Osteocyte (in vitro differentiated cells): ENCODE data around the gene MTPN. TPM values are rescaled to one million over a fixed set of nuclear protein-coding genes. Genes with fewer than 3 reads are reported as not detected.

Experiments
- DNase-seq: peaks from one replicate; pipeline ENCODE4 v3.0.0; 2021; ENCODE audit warnings: mixed read lengths; ENCODE audit not compliant: unreplicated experiment; ENCODE audit errors: extremely low spot score
- H3K27ac Mint-ChIP-seq: one replicate; pipeline ENCODE4 v1.8.0; 2021; ENCODE audit warnings: mild to moderate bottlenecking, mixed read lengths; ENCODE audit not compliant: unreplicated experiment
- H3K27me3 Mint-ChIP-seq: one replicate; pipeline ENCODE4 v1.8.0; 2021; ENCODE audit warnings: mixed read lengths; ENCODE audit not compliant: unreplicated experiment
- H3K36me3 Mint-ChIP-seq: one replicate; pipeline ENCODE4 v1.8.0; 2021; ENCODE audit warnings: mixed read lengths; ENCODE audit not compliant: unreplicated experiment
- H3K4me1 Mint-ChIP-seq: one replicate; pipeline ENCODE4 v1.8.0; 2021; ENCODE audit warnings: mixed read lengths; ENCODE audit not compliant: unreplicated experiment
- H3K4me3 Mint-ChIP-seq: one replicate; pipeline ENCODE4 v1.8.0; 2021; ENCODE audit warnings: mild to moderate bottlenecking, moderate library complexity, mixed read lengths; ENCODE audit not compliant: unreplicated experiment
- H3K9me3 Mint-ChIP-seq: one replicate; pipeline ENCODE4 v1.8.0; 2021; ENCODE audit warnings: mixed read lengths; ENCODE audit not compliant: unreplicated experiment
- total RNA-seq: library from RNA; stranded (reverse); gene quantifications from 2 replicates; pipeline ENCODE4 v1.2.1, GENCODE V29; 2021
- TF ChIP-seq, protein P1 (sequence below): fragments of 200-600 bp; sonication (generic); IDR thresholded peaks from 2 replicates; pipeline ENCODE4 v1.5.0; 2021; ENCODE audit warnings: antibody characterized with exemption, mild to moderate bottlenecking, moderate library complexity

Gene MTPN
- total RNA-seq, 1 donor from 2014 or later, result 140 TPM

DNA sequence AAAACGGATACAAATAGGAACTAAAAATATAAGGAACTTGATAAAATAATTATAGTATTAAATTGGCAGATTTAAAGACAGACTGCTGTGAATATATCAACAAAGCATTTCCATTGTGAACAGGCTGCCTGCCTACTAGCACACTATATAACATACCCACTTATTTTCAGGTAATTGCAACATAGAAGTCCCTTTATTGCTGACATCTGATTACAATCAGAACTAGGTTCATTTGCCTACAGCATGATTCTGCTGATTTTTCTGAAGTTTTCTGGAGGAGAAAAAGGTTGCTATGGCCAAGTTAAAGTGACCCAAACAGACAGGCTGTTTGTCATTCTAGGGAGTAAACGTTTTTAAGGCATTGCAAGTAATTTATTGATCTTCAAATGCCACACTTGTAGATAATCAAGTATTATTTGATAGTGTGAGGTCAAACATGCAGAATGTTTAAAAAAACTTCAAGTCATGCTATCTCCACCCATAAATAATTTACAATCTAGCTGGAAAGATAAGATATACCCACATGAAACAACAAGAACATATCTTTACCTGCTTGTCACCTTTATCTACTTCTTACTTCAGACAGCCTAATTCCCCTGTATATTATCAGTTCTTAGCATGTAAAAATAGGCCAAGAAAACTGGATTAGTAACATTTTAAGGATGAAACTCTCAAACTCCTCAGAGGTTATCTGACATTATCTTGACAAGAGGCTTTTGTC is 40.5 kb downstream of the MTPN start:
- no peak overlapping the region for H3K27ac Mint-ChIP-seq
- TF ChIP-seq, protein P1, sequence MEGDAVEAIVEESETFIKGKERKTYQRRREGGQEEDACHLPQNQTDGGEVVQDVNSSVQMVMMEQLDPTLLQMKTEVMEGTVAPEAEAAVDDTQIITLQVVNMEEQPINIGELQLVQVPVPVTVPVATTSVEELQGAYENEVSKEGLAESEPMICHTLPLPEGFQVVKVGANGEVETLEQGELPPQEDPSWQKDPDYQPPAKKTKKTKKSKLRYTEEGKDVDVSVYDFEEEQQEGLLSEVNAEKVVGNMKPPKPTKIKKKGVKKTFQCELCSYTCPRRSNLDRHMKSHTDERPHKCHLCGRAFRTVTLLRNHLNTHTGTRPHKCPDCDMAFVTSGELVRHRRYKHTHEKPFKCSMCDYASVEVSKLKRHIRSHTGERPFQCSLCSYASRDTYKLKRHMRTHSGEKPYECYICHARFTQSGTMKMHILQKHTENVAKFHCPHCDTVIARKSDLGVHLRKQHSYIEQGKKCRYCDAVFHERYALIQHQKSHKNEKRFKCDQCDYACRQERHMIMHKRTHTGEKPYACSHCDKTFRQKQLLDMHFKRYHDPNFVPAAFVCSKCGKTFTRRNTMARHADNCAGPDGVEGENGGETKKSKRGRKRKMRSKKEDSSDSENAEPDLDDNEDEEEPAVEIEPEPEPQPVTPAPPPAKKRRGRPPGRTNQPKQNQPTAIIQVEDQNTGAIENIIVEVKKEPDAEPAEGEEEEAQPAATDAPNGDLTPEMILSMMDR, result no peak
- no peak overlapping the region for H3K4me3 Mint-ChIP-seq
- H3K4me1 Mint-ChIP-seq, result peaks cover 14% of the 10 kb centered on the region
- H3K9me3 Mint-ChIP-seq, result no peaks in the 10 kb centered on the region
- H3K27me3 Mint-ChIP-seq, result no peaks in the 10 kb centered on the region
- H3K36me3 Mint-ChIP-seq, result no peaks in the 10 kb centered on the region
- no peak for DNase-seq

DNA sequence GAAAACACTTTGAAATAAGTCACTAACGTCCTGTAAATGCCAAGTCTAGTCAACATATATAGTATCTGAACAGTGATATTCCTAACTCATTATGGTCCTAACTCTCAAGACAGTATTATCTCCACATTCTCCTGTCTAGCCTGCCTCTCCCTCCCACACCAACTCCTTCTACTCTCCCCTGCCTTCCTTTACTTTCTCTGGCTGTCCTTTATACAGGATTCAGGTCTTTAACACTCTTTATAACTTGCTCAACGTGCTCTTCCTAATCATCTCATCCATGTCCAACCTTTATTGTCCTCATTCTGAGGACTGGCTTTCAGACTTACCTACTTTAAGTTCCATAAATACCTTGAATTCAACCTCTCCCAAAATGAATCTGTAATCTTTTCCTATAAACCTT is 42.5 kb downstream of the MTPN start:
- Mint-ChIP-seq H3K9me3 (no peaks in the 10 kb centered on the region), H3K4me1 (peaks cover 23% of the 10 kb centered on the region), H3K4me3 (no peak overlapping the region), H3K36me3 (peaks cover under 1% of the 10 kb centered on the region), H3K27me3 (no peaks in the 10 kb centered on the region), H3K27ac (no peak overlapping the region)
- TF ChIP-seq, protein P1, result no peak
- no peak for DNase-seq

DNA sequence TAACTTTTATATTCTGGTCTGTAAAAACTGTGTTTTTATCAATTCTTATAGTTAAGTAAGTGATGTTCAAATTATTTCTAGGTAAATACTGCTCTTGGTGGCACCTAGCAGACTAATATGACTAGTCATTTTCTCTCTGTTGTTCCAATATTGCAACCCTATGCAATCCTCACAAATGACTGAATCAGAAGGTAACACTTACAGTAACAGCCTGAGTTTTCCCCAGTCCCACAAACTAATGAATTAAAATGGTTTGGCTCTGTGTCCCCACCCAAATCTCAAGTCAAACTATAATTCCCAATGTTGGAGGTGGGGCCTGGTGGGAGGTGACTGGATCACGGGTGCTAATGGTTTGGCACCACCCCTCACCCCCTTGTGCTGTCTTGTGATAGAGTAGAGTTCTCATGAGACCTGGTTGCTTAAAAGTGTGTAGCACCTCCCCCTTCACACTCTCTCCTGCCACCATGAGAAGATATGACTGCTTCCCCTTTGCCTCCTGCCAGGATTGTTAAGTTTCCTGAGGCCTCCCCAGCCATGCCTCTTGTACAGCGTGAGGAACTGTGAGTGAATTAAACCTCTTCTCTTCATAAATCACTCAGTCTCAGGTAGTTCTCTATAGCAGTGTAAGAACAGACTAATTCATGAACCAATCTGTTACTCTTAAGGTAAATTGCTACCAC is 43.5 kb downstream of the MTPN start:
- Mint-ChIP-seq H3K27me3 (no peaks in the 10 kb centered on the region), H3K36me3 (peaks cover 9% of the 10 kb centered on the region), H3K27ac (no peak overlapping the region), H3K4me1 (peaks cover 18% of the 10 kb centered on the region), H3K4me3 (no peak overlapping the region), H3K9me3 (no peaks in the 10 kb centered on the region)
- no peak for DNase-seq
- TF ChIP-seq, protein P1, result no peak

DNA sequence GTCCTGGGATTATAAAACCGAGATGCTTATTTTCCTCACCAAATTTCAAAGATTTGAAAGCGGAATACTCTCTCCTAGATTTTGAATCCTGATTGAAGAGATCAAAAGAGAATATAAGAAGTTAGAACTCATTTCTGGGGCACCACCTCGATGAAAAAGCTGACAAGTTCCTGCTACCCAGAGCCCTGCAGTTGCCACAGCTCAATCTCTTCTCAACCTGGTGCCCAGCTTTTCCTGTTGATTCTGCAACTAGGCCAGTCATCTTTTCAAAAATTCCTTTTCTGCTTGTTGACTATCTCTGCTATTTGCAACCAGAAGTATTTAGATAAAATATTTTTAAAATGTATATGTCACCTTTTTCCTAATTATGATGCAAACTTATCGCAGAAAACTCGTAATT is 45.0 kb downstream of the MTPN start:
- DNase-seq, result no peak
- Mint-ChIP-seq H3K4me3 (no peak overlapping the region), H3K4me1 (peaks cover 11% of the 10 kb centered on the region), H3K27ac (no peak overlapping the region), H3K27me3 (no peaks in the 10 kb centered on the region), H3K36me3 (peaks cover 13% of the 10 kb centered on the region), H3K9me3 (no peaks in the 10 kb centered on the region)
- TF ChIP-seq, protein P1, result no peak
